LNCAP (cell line): ENCODE data around the gene NTN1.

Experiments
- TF ChIP-seq, protein P1 (sequence below): fragments of 450-650 bp; IDR thresholded peaks from 2 replicates; pipeline ENCODE4 v1.5.1; 2017; ENCODE audit warnings: mild to moderate bottlenecking

NTN1 gene

DNA sequence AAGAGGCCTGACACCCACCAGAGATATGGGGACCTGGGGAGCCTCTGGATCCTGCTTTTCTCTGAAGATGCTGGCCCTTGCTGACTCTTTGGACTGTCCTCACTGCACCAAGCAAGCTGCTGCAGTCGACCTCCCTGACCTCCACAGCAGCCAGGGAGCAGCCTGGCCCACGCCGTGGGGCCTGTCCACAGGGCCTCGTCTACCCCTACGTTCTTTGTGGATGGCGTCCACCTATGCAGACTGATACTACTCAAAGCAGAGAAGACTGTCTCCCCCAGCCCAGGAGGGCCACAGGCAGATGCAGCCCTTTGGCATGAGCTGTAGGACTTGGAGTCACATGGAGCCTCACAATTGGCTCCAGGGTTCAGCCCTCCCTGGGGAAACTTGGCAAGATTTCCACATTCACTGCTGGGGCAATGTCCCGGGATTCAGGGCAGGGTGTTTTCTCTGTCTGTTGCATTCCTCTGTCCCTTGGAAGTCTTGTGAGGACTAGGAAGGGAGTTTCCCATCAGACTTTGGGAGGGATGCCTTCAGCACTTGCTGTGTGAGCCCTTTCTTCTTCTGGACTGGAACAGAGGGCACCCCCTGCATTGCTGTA, 152.2 kb downstream of the NTN1 start:
- TF ChIP-seq, protein P1, sequence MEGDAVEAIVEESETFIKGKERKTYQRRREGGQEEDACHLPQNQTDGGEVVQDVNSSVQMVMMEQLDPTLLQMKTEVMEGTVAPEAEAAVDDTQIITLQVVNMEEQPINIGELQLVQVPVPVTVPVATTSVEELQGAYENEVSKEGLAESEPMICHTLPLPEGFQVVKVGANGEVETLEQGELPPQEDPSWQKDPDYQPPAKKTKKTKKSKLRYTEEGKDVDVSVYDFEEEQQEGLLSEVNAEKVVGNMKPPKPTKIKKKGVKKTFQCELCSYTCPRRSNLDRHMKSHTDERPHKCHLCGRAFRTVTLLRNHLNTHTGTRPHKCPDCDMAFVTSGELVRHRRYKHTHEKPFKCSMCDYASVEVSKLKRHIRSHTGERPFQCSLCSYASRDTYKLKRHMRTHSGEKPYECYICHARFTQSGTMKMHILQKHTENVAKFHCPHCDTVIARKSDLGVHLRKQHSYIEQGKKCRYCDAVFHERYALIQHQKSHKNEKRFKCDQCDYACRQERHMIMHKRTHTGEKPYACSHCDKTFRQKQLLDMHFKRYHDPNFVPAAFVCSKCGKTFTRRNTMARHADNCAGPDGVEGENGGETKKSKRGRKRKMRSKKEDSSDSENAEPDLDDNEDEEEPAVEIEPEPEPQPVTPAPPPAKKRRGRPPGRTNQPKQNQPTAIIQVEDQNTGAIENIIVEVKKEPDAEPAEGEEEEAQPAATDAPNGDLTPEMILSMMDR = no peak

DNA sequence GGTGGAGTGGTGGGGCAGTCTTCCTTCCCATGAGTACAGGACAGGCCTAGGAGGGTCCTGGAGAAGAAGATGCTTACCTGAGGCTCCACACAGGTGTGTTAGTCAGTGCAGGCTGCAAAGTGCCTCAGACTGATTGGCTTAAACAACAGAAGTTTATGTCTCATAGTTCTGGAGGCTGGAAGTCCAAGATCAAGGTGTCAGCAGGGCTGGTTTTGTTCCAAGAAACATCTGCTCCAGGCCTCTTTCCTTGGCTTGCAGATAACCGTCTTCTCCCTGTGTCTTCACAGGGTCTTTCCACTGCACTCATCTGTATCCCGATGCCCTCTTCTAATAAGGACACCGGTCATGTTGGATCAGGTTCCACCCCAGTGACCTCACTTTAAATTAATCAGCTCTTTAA, 153.0 kb downstream of the NTN1 start:
- TF ChIP-seq, protein P1 = no peak

DNA sequence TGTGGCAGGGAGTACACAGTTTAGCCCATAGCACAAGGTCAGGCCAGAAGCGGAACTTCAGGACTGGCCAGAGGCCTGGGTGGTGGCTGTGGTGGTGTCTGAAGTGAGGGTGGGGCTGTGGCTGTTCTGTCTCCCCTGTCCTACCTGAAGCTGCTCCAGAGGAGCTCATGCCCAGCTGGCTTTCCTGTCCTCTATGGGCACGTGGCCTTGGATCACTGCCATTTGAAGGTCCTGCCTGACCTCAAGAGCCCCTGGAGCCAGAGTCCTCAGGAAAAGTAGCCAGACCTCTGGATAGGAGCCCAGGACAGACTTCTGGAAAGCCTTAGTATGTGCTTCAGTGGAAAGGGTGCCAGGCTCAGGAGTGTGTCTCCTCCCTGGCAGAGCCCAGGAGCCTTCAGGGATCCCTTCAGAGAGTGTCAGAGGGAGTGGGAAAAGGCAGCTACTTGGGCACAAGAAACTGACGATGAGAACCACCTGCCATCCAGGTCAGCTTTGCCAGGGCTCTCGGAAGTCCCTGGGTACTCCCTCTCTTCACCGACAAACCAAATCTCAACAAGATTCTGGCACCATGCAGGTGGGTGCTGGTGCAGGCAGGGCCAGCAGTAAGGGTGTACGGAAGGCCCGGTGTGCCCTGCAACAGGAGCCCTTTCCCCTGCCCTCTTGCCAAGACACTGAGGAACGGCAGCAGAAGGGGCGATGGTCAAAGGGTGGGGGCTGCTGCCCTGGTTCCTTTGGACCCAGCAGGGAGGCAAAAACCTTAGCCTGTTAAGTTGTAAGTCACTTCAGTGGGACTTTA, 153.7 kb downstream of the NTN1 start:
- TF ChIP-seq, protein P1 = no peak

DNA sequence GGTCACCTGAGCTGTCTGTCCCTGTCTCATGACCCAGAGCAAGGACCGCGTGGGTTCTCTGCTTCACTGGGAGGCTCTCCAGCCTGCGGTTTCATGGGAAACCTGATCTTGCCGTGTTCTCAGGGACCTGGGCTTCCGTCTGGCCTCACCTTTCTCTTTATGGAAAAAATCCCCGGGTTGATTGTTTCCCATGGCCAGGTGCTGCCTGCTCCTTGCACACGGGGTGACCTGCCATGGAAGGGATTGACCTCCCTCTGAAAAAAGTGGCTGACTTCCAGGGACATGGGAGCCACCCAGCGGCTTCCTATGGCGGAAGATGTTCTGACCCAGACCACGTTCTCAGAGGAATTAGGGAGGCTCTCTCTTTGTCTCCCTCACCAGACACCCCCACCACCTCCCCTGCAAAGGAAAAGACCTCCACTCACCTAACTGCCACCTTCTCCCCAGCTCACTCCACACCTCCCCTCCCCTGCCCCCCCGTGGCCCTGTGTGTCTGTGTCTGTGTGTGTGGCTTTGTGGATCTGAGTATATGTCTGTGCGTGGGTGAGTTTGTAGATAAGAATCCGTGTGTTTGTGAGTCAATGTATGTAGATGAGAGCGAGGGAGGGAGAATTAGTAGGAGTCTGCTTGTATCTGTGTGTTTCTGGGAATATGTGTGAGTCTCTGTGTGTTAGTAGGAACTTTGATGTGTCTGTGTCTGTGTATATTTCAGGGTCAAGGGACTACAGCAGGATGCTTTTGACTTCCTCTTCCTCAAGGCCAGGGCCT, 154.6 kb downstream of the NTN1 start:
- TF ChIP-seq, protein P1 = no peak

DNA sequence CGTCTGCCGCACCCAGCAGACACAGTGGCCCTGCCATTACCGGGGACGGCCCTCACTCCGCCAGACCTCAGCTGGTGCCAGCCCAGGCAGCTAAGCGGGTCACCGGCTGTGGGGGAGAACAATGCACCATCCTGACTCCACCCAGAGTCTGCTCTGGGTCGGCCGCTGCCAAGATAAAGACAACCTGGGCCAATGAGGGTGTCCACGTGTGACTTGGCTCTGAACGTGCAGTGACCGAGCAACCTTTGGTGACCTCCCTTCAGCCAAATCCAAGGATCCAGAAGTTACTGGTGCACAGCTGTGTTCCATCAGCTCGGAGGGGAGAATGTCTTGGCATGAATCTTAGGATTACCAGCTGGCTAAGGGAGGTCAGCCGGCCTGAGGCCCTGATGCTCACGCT, 155.9 kb downstream of the NTN1 start:
- TF ChIP-seq, protein P1 = no peak

DNA sequence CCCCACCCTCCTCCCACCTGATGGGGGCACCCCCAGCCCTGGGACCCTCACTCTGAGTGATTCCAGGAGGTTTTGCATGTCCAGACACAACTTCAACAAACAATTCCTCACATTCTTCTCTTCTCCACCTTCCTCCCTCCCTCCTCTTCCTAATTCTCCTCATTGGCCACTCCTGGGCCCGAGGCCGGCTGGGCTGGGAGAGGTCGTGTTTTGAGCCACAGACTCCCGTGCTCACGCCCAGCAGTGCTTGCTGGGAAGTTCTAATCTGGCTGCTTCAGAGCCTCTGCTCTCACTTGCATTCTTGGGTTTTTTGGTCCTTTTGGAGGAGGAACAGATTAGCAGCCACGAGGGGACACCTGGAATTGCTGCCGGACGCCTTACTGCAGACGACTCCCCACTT, 157.0 kb downstream of the NTN1 start:
- TF ChIP-seq, protein P1 = no peak

DNA sequence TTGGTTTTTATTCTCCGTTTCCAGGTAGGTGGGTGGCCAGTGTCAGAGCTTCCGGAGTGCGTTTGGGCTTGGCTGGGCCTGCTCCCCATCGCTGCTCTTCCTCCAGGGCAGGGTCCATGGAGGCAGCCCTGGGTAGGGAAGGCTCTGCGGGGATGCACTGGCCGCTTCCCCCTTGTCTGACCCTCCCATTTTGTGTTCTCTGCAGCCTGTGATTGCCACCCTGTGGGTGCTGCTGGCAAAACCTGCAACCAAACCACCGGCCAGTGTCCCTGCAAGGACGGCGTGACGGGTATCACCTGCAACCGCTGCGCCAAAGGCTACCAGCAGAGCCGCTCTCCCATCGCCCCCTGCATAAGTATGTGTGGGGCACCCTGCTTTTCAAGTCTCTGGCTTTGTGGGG, 158.3 kb downstream of the NTN1 start:
- TF ChIP-seq, protein P1 = no peak
